GM12864 (cell line): ENCODE data around the gene TRAPPC12.
"Not testable (repeated sequence)": the region's sequence is repeated elsewhere in the genome, so short reads cannot be mapped to it uniquely, and the experiment has no call there.

Source experiments
- DNase-seq: peaks from one replicate; pipeline ENCODE4 v3.0.0-alpha.2; 2011; ENCODE audit warnings: low read depth
- H3K4me3 ChIP-seq: 2 replicates; pipeline ENCODE4 v1.5.1; 2011; ENCODE audit warnings: mild to moderate bottlenecking, low read depth, low read length, control low read depth
- TF ChIP-seq, protein P1 (sequence below): IDR thresholded peaks from 2 replicates; pipeline ENCODE4 v1.5.1; 2011; ENCODE audit warnings: low read depth, mild to moderate bottlenecking, moderate library complexity, low read length, control low read depth, inconsistent platforms; ENCODE audit errors: missing control alignments

The TRAPPC12 gene

GRCh38 chr2:3491716-3492474, 112.4 kb downstream of the TRAPPC12 start:
- TF ChIP-seq, protein P1, sequence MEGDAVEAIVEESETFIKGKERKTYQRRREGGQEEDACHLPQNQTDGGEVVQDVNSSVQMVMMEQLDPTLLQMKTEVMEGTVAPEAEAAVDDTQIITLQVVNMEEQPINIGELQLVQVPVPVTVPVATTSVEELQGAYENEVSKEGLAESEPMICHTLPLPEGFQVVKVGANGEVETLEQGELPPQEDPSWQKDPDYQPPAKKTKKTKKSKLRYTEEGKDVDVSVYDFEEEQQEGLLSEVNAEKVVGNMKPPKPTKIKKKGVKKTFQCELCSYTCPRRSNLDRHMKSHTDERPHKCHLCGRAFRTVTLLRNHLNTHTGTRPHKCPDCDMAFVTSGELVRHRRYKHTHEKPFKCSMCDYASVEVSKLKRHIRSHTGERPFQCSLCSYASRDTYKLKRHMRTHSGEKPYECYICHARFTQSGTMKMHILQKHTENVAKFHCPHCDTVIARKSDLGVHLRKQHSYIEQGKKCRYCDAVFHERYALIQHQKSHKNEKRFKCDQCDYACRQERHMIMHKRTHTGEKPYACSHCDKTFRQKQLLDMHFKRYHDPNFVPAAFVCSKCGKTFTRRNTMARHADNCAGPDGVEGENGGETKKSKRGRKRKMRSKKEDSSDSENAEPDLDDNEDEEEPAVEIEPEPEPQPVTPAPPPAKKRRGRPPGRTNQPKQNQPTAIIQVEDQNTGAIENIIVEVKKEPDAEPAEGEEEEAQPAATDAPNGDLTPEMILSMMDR: no peak
- no peak for DNase-seq
- H3K4me3 ChIP-seq: no peak overlapping the region

GRCh38 chr2:3492475-3492787, 112.9 kb downstream of the TRAPPC12 start:
- not testable (repeated sequence) for DNase-seq, H3K4me3 ChIP-seq

- no peak for DNase-seq
- no peak overlapping the region for H3K4me3 ChIP-seq
Observed at GRCh38 chr2:3492951-3493614, 113.6 kb downstream of the TRAPPC12 start.

GRCh38 chr2:3493615-3494007, 114.1 kb downstream of the TRAPPC12 start:
- TF ChIP-seq, protein P1: no peak
- no peak overlapping the region for H3K4me3 ChIP-seq
- DNase-seq: no peak

More at GRCh38 chr2:3492951-3493614, 113.6 kb downstream of the TRAPPC12 start:
- TF ChIP-seq, protein P1: no peak

GRCh38 chr2:3494984-3495666, 115.6 kb downstream of the TRAPPC12 start:
- H3K4me3 ChIP-seq: no peak overlapping the region
- no peak for DNase-seq
- TF ChIP-seq, protein P1: no peak

DNA sequence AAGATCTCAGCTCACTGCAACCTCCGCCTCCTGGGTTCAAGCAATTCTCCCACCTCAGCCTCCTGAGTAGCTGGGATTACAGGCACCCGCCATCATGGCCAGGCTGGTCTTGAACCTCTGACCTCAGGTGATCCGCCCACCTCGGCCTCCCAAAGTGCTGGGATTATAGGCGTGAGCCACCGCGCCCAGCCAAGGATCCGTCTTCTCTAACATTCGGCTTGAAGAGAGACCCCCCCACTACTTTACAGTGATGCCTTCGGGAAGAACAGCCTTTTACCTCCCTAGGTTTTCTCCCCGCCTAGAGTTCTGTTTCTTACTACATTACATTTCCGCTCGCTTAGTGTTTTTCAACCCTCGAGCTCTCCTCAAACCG, 117.2 kb downstream of the TRAPPC12 start:
- not testable (repeated sequence) for DNase-seq, H3K4me3 ChIP-seq

DNA sequence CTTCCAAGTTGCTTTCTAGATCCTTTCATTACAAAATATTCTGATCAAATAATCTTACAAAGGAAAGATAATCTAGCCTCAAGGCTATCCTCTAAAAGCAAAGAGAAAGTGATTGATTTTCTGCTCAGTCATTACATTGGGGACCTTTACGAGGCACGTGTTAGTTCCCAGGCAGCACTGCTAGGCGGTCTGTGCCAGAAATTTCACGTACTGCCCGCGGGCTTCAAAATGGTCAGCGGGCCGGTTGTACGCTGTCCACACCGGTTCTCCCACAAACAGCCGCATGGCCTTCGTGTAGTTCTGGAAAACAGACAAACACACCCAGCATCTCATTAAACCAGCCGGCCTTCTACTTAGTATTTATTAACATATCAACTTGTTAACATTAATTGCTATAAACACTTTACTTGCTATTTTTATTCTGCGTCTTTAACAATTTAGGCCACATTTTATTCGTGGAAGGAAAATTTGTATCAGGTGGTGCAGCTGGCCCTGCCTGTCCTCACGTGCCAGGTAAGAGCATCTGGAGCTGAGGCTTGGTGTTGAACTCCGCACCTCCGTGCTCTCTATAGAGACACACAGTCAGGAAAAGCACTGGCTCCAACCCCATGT, 119.4 kb downstream of the TRAPPC12 start:
- TF ChIP-seq, protein P1: no peak
- no peak for DNase-seq
- H3K4me3 ChIP-seq: no peak overlapping the region
